Measurements from ENCODE around the gene FAM25C.
"Not testable (repeated sequence)": the region's sequence is repeated elsewhere in the genome, so short reads cannot be mapped to it uniquely, and the experiment has no call there.

FAM25C gene

GRCh38 chr10:47999691-48000090 is at the start of gene FAM25C:
Gene FAM25C, minus strand, starts transcription at chr10:47999791. Its CDS starts 26 bp downstream, at chr10:47999765.
- DNase-seq (ENCODE audit: low spot score): not testable (repeated sequence)

GRCh38 chr10:48044557-48044956 is 45.0 kb upstream of the FAM25C start:
- not testable (repeated sequence) for DNase-seq (ENCODE audit: low spot score)

- not testable (repeated sequence) for DNase-seq (ENCODE audit: low spot score)
These were observed 31.8 kb upstream of the FAM25C start for GRCh38 chr10:48031390-48031789.

GRCh38 chr10:48002306-48002705 is 2.7 kb upstream of the FAM25C start:
- DNase-seq (ENCODE audit: low spot score): not testable (repeated sequence)

GRCh38 chr10:47994045-47994444 is 5.5 kb downstream of the FAM25C start:
- not testable (repeated sequence) for DNase-seq (ENCODE audit: low spot score)

- DNase-seq (ENCODE audit: low spot score): not testable (repeated sequence)
These were observed 7.0 kb downstream of the FAM25C start for GRCh38 chr10:47992560-47992959.

- DNase-seq (ENCODE audit: low spot score): not testable (repeated sequence)
These were observed 7.9 kb downstream of the FAM25C start for GRCh38 chr10:47991706-47992105.

- not testable (repeated sequence) for DNase-seq (ENCODE audit: low spot score)
These were observed 9.5 kb downstream of the FAM25C start for GRCh38 chr10:47990097-47990496.

- DNase-seq (ENCODE audit: low spot score): not testable (repeated sequence)
These were observed 10.0 kb downstream of the FAM25C start for GRCh38 chr10:47989542-47989950.

- not testable (repeated sequence) for DNase-seq (ENCODE audit: low spot score)
These were observed 10.7 kb downstream of the FAM25C start for GRCh38 chr10:47988718-47989541.

- not testable (repeated sequence) for DNase-seq (ENCODE audit: low spot score)
These were observed 11.6 kb downstream of the FAM25C start for GRCh38 chr10:47987952-47988351.

GRCh38 chr10:47986413-47987230 is 13.0 kb downstream of the FAM25C start:
- not testable (repeated sequence) for DNase-seq (ENCODE audit: low spot score)

- not testable (repeated sequence) for DNase-seq (ENCODE audit: low spot score)
These were observed 24.2 kb downstream of the FAM25C start for GRCh38 chr10:47975409-47975808.

GRCh38 chr10:47973131-47973530 is 26.5 kb downstream of the FAM25C start:
- not testable (repeated sequence) for DNase-seq (ENCODE audit: low spot score)

GRCh38 chr10:47972077-47972476 is 27.5 kb downstream of the FAM25C start:
- DNase-seq (ENCODE audit: low spot score): not testable (repeated sequence)

GRCh38 chr10:47971598-47971997 is 28.0 kb downstream of the FAM25C start:
- DNase-seq (ENCODE audit: low spot score): not testable (repeated sequence)

- not testable (repeated sequence) for DNase-seq (ENCODE audit: low spot score)
These were observed 29.5 kb downstream of the FAM25C start for GRCh38 chr10:47970047-47970446.

- not testable (repeated sequence) for DNase-seq (ENCODE audit: low spot score)
These were observed 30.6 kb downstream of the FAM25C start for GRCh38 chr10:47968988-47969387.

GRCh38 chr10:47964280-47965063 is 35.1 kb downstream of the FAM25C start:
- not testable (repeated sequence) for DNase-seq (ENCODE audit: low spot score)

- not testable (repeated sequence) for DNase-seq (ENCODE audit: low spot score)
These were observed 36.8 kb downstream of the FAM25C start for GRCh38 chr10:47962785-47963184.

GRCh38 chr10:47960699-47961098 is 38.9 kb downstream of the FAM25C start:
- DNase-seq (ENCODE audit: low spot score): not testable (repeated sequence)

- not testable (repeated sequence) for DNase-seq (ENCODE audit: low spot score)
These were observed 39.9 kb downstream of the FAM25C start for GRCh38 chr10:47959677-47960076.

Data from CD4-positive, alpha-beta T cell treated with Interleukin-6 at 100 ng/mL for 8 hours (primary cell).